ENCODE data around the gene RAB40B.

GRCh38 chr17:82605939-82606600, 92.4 kb downstream of the RAB40B start:
- no peak for TF ChIP-seq FOXM1 (IDR thresholded peaks at IDR 0.05; ENCODE audit: low read depth)
- TF ChIP-seq RFX5 (IDR thresholded peaks at IDR 0.05; ENCODE audit: low read length): no peak
- TF ChIP-seq GATA2 (CRISPR knock-in tag; IDR thresholded peaks at IDR 0.05): no peak
- TF ChIP-seq POLR2AphosphoS5 (IDR thresholded peaks at IDR 0.05; ENCODE audit: low read depth, low read length): no peak
- no peak for TF ChIP-seq CTCF (IDR thresholded peaks at IDR 0.05)
- no peak for TF ChIP-seq CHD2 (IDR thresholded peaks at IDR 0.05; ENCODE audit: low read length, partially characterized antibody)
- TF ChIP-seq EP300 (IDR thresholded peaks at IDR 0.05; ENCODE audit: borderline replicate concordance in 1 of 2, low read depth in 1 of 2, low read length in 1 of 2): no peak
